SK-N-SH (cell line): Measurements from ENCODE around the gene ZNF471. TPM values are rescaled to one million over a fixed set of nuclear protein-coding genes. Genes with fewer than 3 reads are reported as not detected.
A peak's percentile ranks its signal among the peaks of the same experiment; 100 is the strongest.

Experiments
- CTCF ChIA-PET: fragments of 300-600, 350-600 bp; formaldehyde crosslinking; extraction: SDS; loops from one replicate; lab custom pipeline; 2021; lab: Yijun Ruan, JAX
- POLR2A ChIA-PET: fragments of 350-600 bp; sonication (Branson Sonifier 250); formaldehyde crosslinking; extraction: SDS; loops from one replicate; lab custom pipeline; 2020; ENCODE audit warnings: antibody characterized with exemption, inconsistent platforms; lab: Yijun Ruan, JAX
- DNase-seq: peaks from one replicate; pipeline ENCODE4 v3.0.0; 2012
- H2AFZ ChIP-seq: fragments of 200-600 bp; sonication (generic); 2 replicates; pipeline ENCODE4 v1.8.1; 2016; ENCODE audit warnings: antibody characterized with exemption, mild to moderate bottlenecking, low read depth
- H3F3A ChIP-seq: fragments of 200-600 bp; sonication (generic); replicated peaks from 2 replicates; pipeline ENCODE3; 2016; ENCODE audit warnings: antibody characterized with exemption, mild to moderate bottlenecking; ENCODE audit not compliant: insufficient read depth
- H3K27ac ChIP-seq, 2 experiments: fragments of 200-500 bp in 1 of 2; fragments of 200-600 bp in 1 of 2; sonication (Bioruptor generic) in 1 of 2; sonication (generic), shearing (Covaris generic) in 1 of 2; 2 replicates each; pipeline versions ENCODE4 v1.5.1 to v1.6.1; 2014 to 2016; ENCODE audit warnings: low read depth in 2 of 2, inconsistent platforms in 1 of 2, low read length in 1 of 2, mild to moderate bottlenecking in 1 of 2, mixed read lengths in 1 of 2
- H3K27me3 ChIP-seq: fragments of 200-600 bp; sonication (generic), shearing (Covaris generic); 2 replicates; pipeline ENCODE4 v1.6.1; 2016; ENCODE audit warnings: mixed run types; ENCODE audit not compliant: insufficient read depth
- H3K36me3 ChIP-seq, 2 experiments: fragments of 200-500 bp in 1 of 2; fragments of 200-600 bp in 1 of 2; sonication (Bioruptor generic) in 1 of 2; sonication (generic) in 1 of 2; replicated peaks in 1 of 2; 2 replicates each; pipeline versions ENCODE3 to v1.5.1; 2014 to 2016; ENCODE audit warnings: low read length in 1 of 2, mild to moderate bottlenecking in 1 of 2; ENCODE audit not compliant: insufficient read depth in 2 of 2, control insufficient read depth in 1 of 2
- H3K4me1 ChIP-seq, 2 experiments: fragments of 200-500 bp in 1 of 2; fragments of 200-600 bp in 1 of 2; sonication (Bioruptor generic) in 1 of 2; sonication (generic), shearing (Covaris generic) in 1 of 2; 2 replicates each; pipeline versions ENCODE4 v1.5.1 to v1.6.1; 2014 to 2016; ENCODE audit warnings: low read depth in 1 of 2, low read length in 1 of 2, mixed run types in 1 of 2; ENCODE audit not compliant: insufficient read depth in 2 of 2, control insufficient read depth in 1 of 2
- H3K4me2 ChIP-seq: fragments of 200-600 bp; sonication (generic), shearing (Covaris generic); 2 replicates; pipeline ENCODE4 v1.6.1; 2017; ENCODE audit warnings: mixed run types
- H3K4me3 ChIP-seq, 2 experiments: fragments of 200-500 bp in 1 of 2; fragments of 200-600 bp in 1 of 2; sonication (Bioruptor generic) in 1 of 2; sonication (generic), shearing (Covaris generic) in 1 of 2; 2 replicates each; pipeline versions ENCODE4 v1.5.1 to v1.8.1; 2014 to 2016; ENCODE audit warnings: low read depth in 2 of 2, inconsistent platforms in 1 of 2, low read length in 1 of 2, mild to moderate bottlenecking in 1 of 2, mixed read lengths in 1 of 2, moderate library complexity in 1 of 2
- H3K79me2 ChIP-seq: fragments of 200-600 bp; sonication (generic); 2 replicates; pipeline ENCODE4 v1.8.1; 2017; ENCODE audit warnings: mild to moderate bottlenecking; ENCODE audit not compliant: insufficient read depth
- H3K9ac ChIP-seq: fragments of 200-600 bp; sonication (generic); 2 replicates; pipeline ENCODE4 v1.6.1; 2017; ENCODE audit warnings: mixed run types
- H3K9me2 ChIP-seq: fragments of 200-600 bp; sonication (generic); 2 replicates; pipeline ENCODE4 v1.6.1; 2017; ENCODE audit warnings: mixed run types
- H3K9me3 ChIP-seq: fragments of 200-600 bp; sonication (generic); 2 replicates; pipeline ENCODE4 v1.6.1; 2017; ENCODE audit warnings: mixed run types, mild to moderate bottlenecking, moderate library complexity
- H4K20me1 ChIP-seq: fragments of 200-600 bp; sonication (generic); 2 replicates; pipeline ENCODE4 v1.6.1; 2017; ENCODE audit warnings: mild to moderate bottlenecking, mixed run types; ENCODE audit not compliant: insufficient read depth
- CTCF ChIP-seq: fragments of 200-600 bp; sonication (generic); IDR thresholded peaks from 2 replicates; pipeline ENCODE4 v1.6.1; 2017; ENCODE audit warnings: antibody characterized with exemption, mild to moderate bottlenecking, moderate library complexity
- ELF1 ChIP-seq: IDR thresholded peaks from 2 replicates; pipeline ENCODE4 v1.4.0; 2012
- EP300 ChIP-seq, 2 experiments: IDR thresholded peaks; 2 replicates each; pipeline versions ENCODE4 v1.4.0 to v1.6.1; 2012; ENCODE audit warnings: borderline replicate concordance in 1 of 2, low read depth in 1 of 2, low read length in 1 of 2
- EZH2phosphoT487 ChIP-seq: fragments of 200-600 bp; sonication (generic); IDR thresholded peaks from 2 replicates; pipeline ENCODE4 v1.6.1; 2017; ENCODE audit warnings: low read depth, mixed run types, mild to moderate bottlenecking, antibody characterized with exemption, moderate library complexity, borderline replicate concordance
- FOXM1 ChIP-seq: IDR thresholded peaks from 2 replicates; pipeline ENCODE4 v1.4.0; 2012; ENCODE audit warnings: low read depth, mild to moderate bottlenecking
- GABPA ChIP-seq: IDR thresholded peaks from 2 replicates; pipeline ENCODE4 v1.4.0; 2012; ENCODE audit warnings: low read depth, mild to moderate bottlenecking
- GATA2 ChIP-seq: sonication (generic); formaldehyde crosslinking; IDR thresholded peaks from 2 replicates; pipeline ENCODE4 v1.5.0; 2020; ENCODE audit warnings: mild to moderate bottlenecking, missing genetic modification reagents
- JUND ChIP-seq: IDR thresholded peaks from 2 replicates; pipeline ENCODE4 v1.4.0; 2012
- MXI1 ChIP-seq: IDR thresholded peaks from 2 replicates; pipeline ENCODE4 v1.6.1; 2012; ENCODE audit warnings: mild to moderate bottlenecking, low read depth, low read length, improper control_type of control experiment
- NFIC ChIP-seq: IDR thresholded peaks from 2 replicates; pipeline ENCODE4 v1.4.0; 2012; ENCODE audit warnings: borderline replicate concordance
- NRF1 ChIP-seq: IDR thresholded peaks from 2 replicates; pipeline ENCODE4 v1.6.1; 2012; ENCODE audit warnings: low read depth, mild to moderate bottlenecking, low read length
- PBX3 ChIP-seq: IDR thresholded peaks from 2 replicates; pipeline ENCODE4; 2012
- POLR2AphosphoS5 ChIP-seq: IDR thresholded peaks from 2 replicates; pipeline ENCODE4 v1.6.1; 2012; ENCODE audit warnings: low read depth, low read length
- RAD21 ChIP-seq: IDR thresholded peaks from 2 replicates; pipeline ENCODE4 v1.6.1; 2012; ENCODE audit warnings: mild to moderate bottlenecking, low read length
- RCOR1 ChIP-seq: fragments of 150-350 bp; IDR thresholded peaks from 2 replicates; pipeline ENCODE4 v1.6.1; 2017; ENCODE audit warnings: antibody characterized with exemption, low read length
- RFX5 ChIP-seq: IDR thresholded peaks from 2 replicates; pipeline ENCODE4 v1.6.1; 2012; ENCODE audit warnings: mild to moderate bottlenecking, improper control_type of control experiment, low read length
- RXRA ChIP-seq: IDR thresholded peaks from 2 replicates; pipeline ENCODE4 v1.4.0; 2012; ENCODE audit warnings: low read depth, mild to moderate bottlenecking, borderline replicate concordance
- SMC3 ChIP-seq: IDR thresholded peaks from 2 replicates; pipeline ENCODE4 v1.6.1; 2012; ENCODE audit warnings: low read depth, low read length, improper control_type of control experiment
- TAF1 ChIP-seq: IDR thresholded peaks from 2 replicates; pipeline ENCODE4 v1.6.1; 2012; ENCODE audit warnings: low read depth, mild to moderate bottlenecking, low read length, moderate library complexity, borderline replicate concordance
- TCF12 ChIP-seq: IDR thresholded peaks from 2 replicates; pipeline ENCODE4 v1.4.0; 2012
- TEAD4 ChIP-seq: IDR thresholded peaks from 2 replicates; pipeline ENCODE4 v1.4.0; 2012; ENCODE audit warnings: mild to moderate bottlenecking, borderline replicate concordance; ENCODE audit not compliant: insufficient read depth
- USF2 ChIP-seq: fragments of 150-350 bp; IDR thresholded peaks from 2 replicates; pipeline ENCODE4 v1.6.1; 2017; ENCODE audit warnings: antibody characterized with exemption, low read length, low read depth, borderline replicate concordance
- YY1 ChIP-seq: IDR thresholded peaks from 2 replicates; pipeline ENCODE4 v1.4.0; 2012; ENCODE audit warnings: low read depth, mild to moderate bottlenecking
- whole genome bisulfite sequencing: methylation state at CpG from one replicate; pipeline ENCODE4 v1.1.6; 2017; ENCODE audit warnings: low lambda C conversion rate; 5-methylcytosine and 5-hydroxymethylcytosine counted together
- polyA plus RNA-seq, 3 experiments: library from polyadenylated mRNA; depleted of rRNA; stranded (reverse); fragments of >200 nt; gene quantifications; 2 replicates each; pipeline ENCODE4 v1.2.3, GENCODE V29; 2012

Gene ZNF471
- polyA plus RNA-seq, 1 of the 3 experiments (the other 2 are of a cell fraction), result 2.5 TPM

GRCh38 chr19:56566904-56567273 lies 59.2 kb downstream of the ZNF471 start:
- peak overlapping the region in 1 of 2 experiments; percentile 89; a peak in 3 of 4 replicates for H3K27ac ChIP-seq
- H4K20me1 ChIP-seq, result no peaks in the 10 kb centered on the region
- no peaks in the 10 kb centered on the region for H3K27me3 ChIP-seq
- H3K9ac ChIP-seq, result peak overlapping the region; percentile 69
- peak overlapping the region; percentile 91 to 97 for H3K4me3 ChIP-seq
- H3K79me2 ChIP-seq, result no peaks in the 10 kb centered on the region; the same call in 1 of the 2 replicates
- ChIA-PET CTCF (no interaction called here), POLR2A (interaction anchor here (0.6 kb wide), 1 partner anchor 446 kb away, joined by 4 read pairs; no protein-coding TSS in a partner anchor)
- peaks cover 37% of the 10 kb centered on the region; the same call in 1 of the 2 replicates for H3K9me3 ChIP-seq
- no peak for TF ChIP-seq NRF1
- no peak for TF ChIP-seq USF2
- TF ChIP-seq TEAD4, result no peak
- TF ChIP-seq PBX3, result no peak
- no peak for TF ChIP-seq GATA2 (CRISPR knock-in tag)
- TF ChIP-seq MXI1, result no peak
- no peak for TF ChIP-seq TAF1
- no peak for TF ChIP-seq SMC3
- TF ChIP-seq POLR2AphosphoS5, result no peak
- H3K4me1 ChIP-seq, result peaks cover 0 to 4% of the 10 kb centered on the region in 2 experiments; a peak in 1 of 4 replicates
- H2AFZ ChIP-seq, result peak overlapping the region; percentile 97
- H3K9me2 ChIP-seq, result no peaks in the 10 kb centered on the region
- H3K36me3 ChIP-seq, result peaks cover 25 to 46% of the 10 kb centered on the region in 2 experiments
- peak overlapping the region; percentile 85; the same call in 1 of the 2 replicates for H3K4me2 ChIP-seq
- peaks cover 6% of the 10 kb centered on the region for H3F3A ChIP-seq
- WGBS, result 5% methylated on average over 15 of the region's 23 CpGs
- peak; percentile 68 for DNase-seq

GRCh38 chr19:56567274-56568120 lies 59.8 kb downstream of the ZNF471 start, which contains the start of gene ZNF470:
TSS of gene ZNF470 (plus strand) at chr19:56567468. CDS start at chr19:56570312, 2,844 bp downstream.
- H3K9ac ChIP-seq, result peak within 1 kb of the TSS; percentile 69
- H4K20me1 ChIP-seq, result no peaks in the 10 kb centered on the region
- peaks cover 6% of the 10 kb centered on the region for H3F3A ChIP-seq
- peak within 1 kb of the TSS; percentile 97 for H2AFZ ChIP-seq
- POLR2A ChIA-PET, result interaction anchor here (0.6 kb wide), 1 partner anchor 447 kb away, joined by 4 read pairs; no protein-coding TSS in a partner anchor
- WGBS, result 12% methylated on average over 34 of the region's 66 CpGs
- H3K36me3 ChIP-seq, result peaks cover 25 to 48% of the 10 kb centered on the region in 2 experiments
- peak within 1 kb of the TSS; percentile 5 to 89; a peak in 3 of 4 replicates for H3K27ac ChIP-seq
- CTCF ChIA-PET, result no interaction called here
- peaks cover 39% of the 10 kb centered on the region; the same call in 1 of the 2 replicates for H3K9me3 ChIP-seq
- peak; percentile 95 for DNase-seq
- H3K4me1 ChIP-seq, result peaks cover 0 to 4% of the 10 kb centered on the region in 2 experiments; a peak in 1 of 4 replicates
- H3K27me3 ChIP-seq, result no peaks in the 10 kb centered on the region
- H3K4me2 ChIP-seq, result peak within 1 kb of the TSS; percentile 85
- peak within 1 kb of the TSS; percentile 91 to 97 for H3K4me3 ChIP-seq
- H3K9me2 ChIP-seq, result no peaks in the 10 kb centered on the region
- no peaks in the 10 kb centered on the region; the same call in 1 of the 2 replicates for H3K79me2 ChIP-seq
- TF ChIP-seq NRF1, result peak; percentile 40
- no peak for TF ChIP-seq RCOR1
- no peak for TF ChIP-seq FOXM1
- TF ChIP-seq TCF12, result no peak
- no peak for TF ChIP-seq JUND
- no peak for TF ChIP-seq CTCF
- TF ChIP-seq GABPA, result peak; percentile 82
- TF ChIP-seq RXRA, result no peak
- TF ChIP-seq RAD21, result no peak
- no peak for TF ChIP-seq PBX3
- TF ChIP-seq RFX5, result peak; percentile 88
- no peak for TF ChIP-seq YY1
- no peak for TF ChIP-seq SMC3
- TF ChIP-seq NFIC, result no peak
- no peak for TF ChIP-seq EZH2phosphoT487
- TF ChIP-seq EP300 (IDR thresholded peaks at IDR 0.05; ENCODE audit: borderline replicate concordance in 1 of 2, low read depth in 1 of 2, low read length in 1 of 2), result no peak
- no peak for TF ChIP-seq POLR2AphosphoS5
- TF ChIP-seq GATA2 (CRISPR knock-in tag), result no peak
- TF ChIP-seq ELF1, result peak; percentile 95
